OCI-LY3 (cell line): ENCODE results near the gene UBR1.
A peak's percentile ranks its signal among the peaks of the same experiment; 100 is the strongest.

Experiments
- H2AFZ ChIP-seq: fragments of 200-600, 300-600 bp; shearing (Covaris generic); 2 replicates; pipeline ENCODE4 v1.6.0; 2014; ENCODE audit warnings: antibody characterized with exemption, low read depth, low read length
- H3K27ac ChIP-seq: fragments of 200-600, 300-600 bp; sonication (generic); 2 replicates; pipeline ENCODE4 v1.5.1; 2014; ENCODE audit warnings: mild to moderate bottlenecking, low read length, moderate library complexity, mixed read lengths
- H3K27me3 ChIP-seq: fragments of 200-600, 300-600 bp; sonication (generic); 2 replicates; pipeline ENCODE4 v1.6.1; 2014; ENCODE audit warnings: low read depth, low read length, mixed read lengths
- H3K36me3 ChIP-seq: fragments of 200-600, 300-600 bp; sonication (generic); replicated peaks from 2 replicates; pipeline ENCODE3; 2014; ENCODE audit warnings: low read depth, low read length, mixed read lengths
- H3K4me1 ChIP-seq: fragments of 300-600, 200-600 bp; sonication (generic); 2 replicates; pipeline ENCODE4 v1.6.1; 2014; ENCODE audit warnings: low read length, mixed read lengths
- H3K4me2 ChIP-seq: fragments of 200-600, 300-600 bp; sonication (generic); 2 replicates; pipeline ENCODE4 v1.6.1; 2014; ENCODE audit warnings: low read length, mixed read lengths
- H3K4me3 ChIP-seq: fragments of 300-600, 200-600 bp; sonication (generic); 2 replicates; pipeline ENCODE4 v1.5.1; 2014; ENCODE audit warnings: antibody characterized with exemption, mild to moderate bottlenecking, low read length, moderate library complexity
- H3K79me2 ChIP-seq: fragments of 300-600, 200-600 bp; shearing (Covaris generic); 2 replicates; pipeline ENCODE4 v1.6.1; 2014; ENCODE audit warnings: mild to moderate bottlenecking, low read length, mixed read lengths
- H3K9ac ChIP-seq: fragments of 300-600, 200-600 bp; shearing (Covaris generic); 2 replicates; pipeline ENCODE4 v1.6.0; 2014; ENCODE audit warnings: mild to moderate bottlenecking, low read length, moderate library complexity
- H3K9me3 ChIP-seq: fragments of 200-600, 300-600 bp; shearing (Covaris generic); 2 replicates; pipeline ENCODE4 v1.6.1; 2014; ENCODE audit warnings: low read length, mixed read lengths; ENCODE audit not compliant: insufficient read depth
- H4K20me1 ChIP-seq: fragments of 200-600, 300-600 bp; sonication (generic); 2 replicates; pipeline ENCODE4 v1.6.1; 2016; ENCODE audit warnings: low read length, mixed read lengths; ENCODE audit not compliant: insufficient read depth
- CTCF ChIP-seq: fragments of 200-600, 300-600 bp; sonication (generic); IDR thresholded peaks from 2 replicates; pipeline ENCODE4 v1.5.1; 2014; ENCODE audit warnings: antibody characterized with exemption, low read length, low read depth
- EZH2phosphoT487 ChIP-seq: fragments of 200-600 bp; shearing (Covaris generic); IDR thresholded peaks from 2 replicates; pipeline ENCODE4 v1.6.1; 2018; ENCODE audit warnings: antibody characterized with exemption, mixed run types, low read depth

The UBR1 gene

DNA sequence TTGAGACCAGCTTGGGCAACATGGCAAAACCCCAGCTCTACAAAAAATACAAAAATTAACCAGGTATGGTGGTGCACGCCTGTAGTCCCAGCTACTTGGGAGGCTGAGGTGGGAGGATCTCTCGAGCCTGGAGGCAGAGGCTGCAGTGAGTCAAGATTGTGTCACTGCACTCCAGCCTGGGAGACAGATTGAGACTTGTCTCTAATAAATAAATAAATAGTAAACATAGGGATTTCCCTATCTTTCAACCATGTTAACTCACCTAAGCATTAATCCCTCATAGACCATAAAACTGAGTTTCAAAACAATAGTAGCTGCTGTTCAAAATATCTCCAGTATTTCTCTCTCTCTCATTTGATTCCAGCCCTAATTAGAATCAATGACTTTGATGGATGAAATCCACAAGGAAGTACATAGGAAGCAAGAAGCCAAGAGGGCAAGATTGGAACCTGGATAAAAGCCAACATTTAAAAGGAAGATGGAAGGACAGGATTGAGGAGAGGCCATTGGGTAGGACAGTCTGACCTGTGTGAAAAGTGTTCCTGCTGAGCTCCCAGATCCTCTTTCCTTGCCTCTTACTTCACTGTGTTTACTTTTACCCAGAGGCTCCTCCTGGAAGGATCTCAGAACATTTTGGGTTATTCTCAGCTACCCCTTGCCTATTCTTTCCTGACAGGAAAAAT, 172.9 kb downstream of the UBR1 start:
- no peaks in the 10 kb centered on the region for H3K36me3 ChIP-seq
- H3K9me3 ChIP-seq, result no peaks in the 10 kb centered on the region
- no peak overlapping the region for H3K27ac ChIP-seq
- H4K20me1 ChIP-seq, result no peaks in the 10 kb centered on the region
- H3K4me2 ChIP-seq, result no peak overlapping the region
- no peaks in the 10 kb centered on the region for H3K79me2 ChIP-seq
- H3K4me1 ChIP-seq, result no peaks in the 10 kb centered on the region
- H3K27me3 ChIP-seq, result no peaks in the 10 kb centered on the region
- no peak overlapping the region for H2AFZ ChIP-seq
- no peak for TF ChIP-seq CTCF
- TF ChIP-seq EZH2phosphoT487, result no peak
- H3K4me3 ChIP-seq, result no peak overlapping the region
- H3K9ac ChIP-seq, result no peak overlapping the region

- Histone ChIP-seq H3K27me3 (no peaks in the 10 kb centered on the region), H3K4me3 (no peak overlapping the region), H3K27ac (no peak overlapping the region), H3K9ac (no peak overlapping the region), H3K9me3 (no peaks in the 10 kb centered on the region), H4K20me1 (no peaks in the 10 kb centered on the region), H2AFZ (no peak overlapping the region), H3K36me3 (no peaks in the 10 kb centered on the region), H3K4me2 (no peak overlapping the region), H3K79me2 (no peaks in the 10 kb centered on the region), H3K4me1 (no peaks in the 10 kb centered on the region)
- no peak for TF ChIP-seq EZH2phosphoT487
- no peak for TF ChIP-seq CTCF
These were observed 173.9 kb downstream of the UBR1 start for GRCh38 chr15:42931702-42932486.

DNA sequence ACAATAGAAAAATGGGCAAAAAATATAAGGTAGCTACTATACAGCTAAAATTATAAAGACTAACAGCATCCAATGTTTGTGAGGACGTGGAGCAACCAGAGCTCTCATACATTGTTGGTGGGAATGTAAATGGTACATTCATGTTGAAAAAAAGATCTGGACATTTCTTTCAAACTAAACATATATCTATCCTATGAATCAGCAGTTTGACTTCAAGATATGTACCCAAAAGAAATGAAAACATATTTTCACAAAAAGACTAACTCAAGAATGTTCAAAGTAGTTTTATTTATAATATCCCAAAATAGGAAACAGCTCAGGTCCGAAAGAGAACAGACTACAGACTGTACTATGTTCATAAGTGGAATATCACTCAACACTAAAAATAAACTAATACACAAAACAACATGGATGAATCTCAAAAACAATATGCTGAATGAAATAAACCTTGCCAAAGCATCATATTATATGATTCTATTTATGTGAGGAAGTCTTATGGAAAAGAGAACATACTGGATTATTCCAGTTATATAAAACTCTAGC, 176.5 kb downstream of the UBR1 start:
- Histone ChIP-seq H3K4me2 (no peak overlapping the region), H3K36me3 (no peaks in the 10 kb centered on the region), H2AFZ (no peak overlapping the region), H3K27ac (no peak overlapping the region), H3K4me1 (no peaks in the 10 kb centered on the region), H3K79me2 (no peaks in the 10 kb centered on the region), H4K20me1 (no peaks in the 10 kb centered on the region), H3K4me3 (no peak overlapping the region), H3K9ac (no peak overlapping the region), H3K9me3 (no peaks in the 10 kb centered on the region), H3K27me3 (no peaks in the 10 kb centered on the region)
- TF ChIP-seq CTCF (no peak), EZH2phosphoT487 (no peak)

DNA sequence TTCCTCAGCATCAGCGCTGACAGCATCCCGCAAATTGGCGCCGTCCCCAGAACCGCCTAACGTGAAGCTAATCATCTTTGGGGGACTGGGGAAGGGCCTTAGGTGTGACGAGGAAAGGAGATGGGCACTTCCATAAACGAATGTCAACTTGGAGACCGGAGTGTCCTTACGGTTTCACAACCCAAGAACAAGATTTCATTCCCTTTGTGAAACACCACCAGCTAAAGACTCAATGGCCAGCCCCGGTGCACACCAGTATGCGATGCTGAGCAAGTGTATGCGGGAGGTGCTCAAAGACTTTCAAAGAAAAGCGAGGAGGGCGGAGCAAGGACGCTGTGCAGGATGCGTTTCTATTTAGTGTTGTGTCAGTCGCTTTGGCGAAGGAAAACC, 184.5 kb downstream of the UBR1 start:
- no peaks in the 10 kb centered on the region for H4K20me1 ChIP-seq
- H3K4me1 ChIP-seq, result peaks cover 22% of the 10 kb centered on the region
- peak overlapping the region; percentile 90 for H3K4me2 ChIP-seq
- H3K79me2 ChIP-seq, result peaks cover 20% of the 10 kb centered on the region
- H3K36me3 ChIP-seq, result no peaks in the 10 kb centered on the region
- peak overlapping the region; percentile 96 for H2AFZ ChIP-seq
- peak overlapping the region; percentile 61 for H3K9ac ChIP-seq
- no peak for TF ChIP-seq EZH2phosphoT487
- TF ChIP-seq CTCF, result no peak
- no peaks in the 10 kb centered on the region for H3K27me3 ChIP-seq
- H3K4me3 ChIP-seq, result peak overlapping the region; percentile 83
- H3K27ac ChIP-seq, result no peak overlapping the region
- H3K9me3 ChIP-seq, result no peaks in the 10 kb centered on the region
